ENCODE results near the gene FGD6. TPM values are rescaled to one million over a fixed set of nuclear protein-coding genes. Genes with fewer than 3 reads are reported as not detected.
"Not testable (repeated sequence)": the region's sequence is repeated elsewhere in the genome, so short reads cannot be mapped to it uniquely, and the experiment has no call there.

Gene FGD6
- total RNA-seq, 3 donors from 2014 or later = 5.6 to 28.0 (median 13.1) TPM

GRCh38 chr12:95107362-95107761 is 109.9 kb downstream of the FGD6 start:
- H3K27me3 ChIP-seq = no peaks in the 10 kb centered on the region
- intact Hi-C loops (cut with DNase I; ENCODE audit: low total_unique reads) = loop anchor here (5.0 kb wide), 1 partner anchor 1000 kb away; no protein-coding TSS in a partner anchor
- H3K36me3 ChIP-seq = no peaks in the 10 kb centered on the region
- H3K4me1 ChIP-seq = no peaks in the 10 kb centered on the region
- H3K27ac ChIP-seq = no peak overlapping the region
- TF ChIP-seq POLR2A (IDR thresholded peaks at IDR 0.05) = no peak
- TF ChIP-seq POLR2AphosphoS5 (IDR thresholded peaks at IDR 0.05) = no peak
- TF ChIP-seq CTCF (IDR thresholded peaks at IDR 0.05) = no peak
- H3K4me3 ChIP-seq = no peak overlapping the region
- H3K9me3 ChIP-seq = no peaks in the 10 kb centered on the region
- no peak for DNase-seq (ENCODE audit: low spot score in 2 of 2)

- Histone ChIP-seq H3K4me1 (no peaks in the 10 kb centered on the region), H3K27me3 (no peaks in the 10 kb centered on the region), H3K9me3 (no peaks in the 10 kb centered on the region), H3K4me3 (no peak overlapping the region), H3K36me3 (no peaks in the 10 kb centered on the region), H3K27ac (no peak overlapping the region)
- intact Hi-C loops (cut with DNase I; ENCODE audit: low total_unique reads) = loop anchor here (5.0 kb wide), 1 partner anchor 1002 kb away; no protein-coding TSS in a partner anchor
- TF ChIP-seq CTCF (IDR thresholded peaks at IDR 0.05) (no peak), POLR2AphosphoS5 (IDR thresholded peaks at IDR 0.05) (no peak), POLR2A (IDR thresholded peaks at IDR 0.05) (no peak)
- no peak for DNase-seq (ENCODE audit: low spot score in 2 of 2)
These were observed 111.7 kb downstream of the FGD6 start for GRCh38 chr12:95105540-95105939.

GRCh38 chr12:95104919-95105452 is 112.3 kb downstream of the FGD6 start:
- Histone ChIP-seq H3K4me1 (no peaks in the 10 kb centered on the region), H3K27me3 (no peaks in the 10 kb centered on the region), H3K36me3 (no peaks in the 10 kb centered on the region), H3K27ac (no peak overlapping the region), H3K4me3 (no peak overlapping the region), H3K9me3 (no peaks in the 10 kb centered on the region)
- intact Hi-C loops (cut with DNase I; ENCODE audit: low total_unique reads) = loop anchor here (5.0 kb wide), 1 partner anchor 1002 kb away; no protein-coding TSS in a partner anchor
- no peak for TF ChIP-seq POLR2A (IDR thresholded peaks at IDR 0.05)
- TF ChIP-seq POLR2AphosphoS5 (IDR thresholded peaks at IDR 0.05) = no peak
- TF ChIP-seq CTCF (IDR thresholded peaks at IDR 0.05) = no peak
- DNase-seq (ENCODE audit: low spot score in 2 of 2) = no peak

- Histone ChIP-seq H3K4me3 (no peak overlapping the region), H3K27me3 (no peaks in the 10 kb centered on the region), H3K4me1 (no peaks in the 10 kb centered on the region), H3K27ac (peak overlapping the region in 1 of 2 donors; percentile 58), H3K9me3 (no peaks in the 10 kb centered on the region), H3K36me3 (no peaks in the 10 kb centered on the region)
- DNase-seq (ENCODE audit: low spot score in 2 of 2) = no peak
- no peak for TF ChIP-seq CTCF (IDR thresholded peaks at IDR 0.05)
- no peak for TF ChIP-seq POLR2A (IDR thresholded peaks at IDR 0.05)
- no peak for TF ChIP-seq POLR2AphosphoS5 (IDR thresholded peaks at IDR 0.05)
- intact Hi-C loops (cut with DNase I; ENCODE audit: low total_unique reads) = no loop called here
These were observed 114.2 kb downstream of the FGD6 start for GRCh38 chr12:95102916-95103671.

- intact Hi-C loops (cut with DNase I; ENCODE audit: low total_unique reads); H3K36me3 ChIP-seq; DNase-seq (ENCODE audit: low spot score in 2 of 2); H3K27ac ChIP-seq; H3K4me1 ChIP-seq; H3K4me3 ChIP-seq; H3K27me3 ChIP-seq; H3K9me3 ChIP-seq: not testable (repeated sequence)
These were observed 115.3 kb downstream of the FGD6 start for GRCh38 chr12:95101957-95102356.

Data from breast epithelium (tissue), 4 donors.